Measurements from ENCODE around the gene ARHGAP23. TPM values are rescaled to one million over a fixed set of nuclear protein-coding genes. Genes with fewer than 3 reads are reported as not detected.

ARHGAP23 gene
- total RNA-seq, 3 donors from 2014 or later (not counting 1 experiment from before 2014, with no cell fraction given) = 0.19 to 1.8 (median 1.7) TPM

DNA sequence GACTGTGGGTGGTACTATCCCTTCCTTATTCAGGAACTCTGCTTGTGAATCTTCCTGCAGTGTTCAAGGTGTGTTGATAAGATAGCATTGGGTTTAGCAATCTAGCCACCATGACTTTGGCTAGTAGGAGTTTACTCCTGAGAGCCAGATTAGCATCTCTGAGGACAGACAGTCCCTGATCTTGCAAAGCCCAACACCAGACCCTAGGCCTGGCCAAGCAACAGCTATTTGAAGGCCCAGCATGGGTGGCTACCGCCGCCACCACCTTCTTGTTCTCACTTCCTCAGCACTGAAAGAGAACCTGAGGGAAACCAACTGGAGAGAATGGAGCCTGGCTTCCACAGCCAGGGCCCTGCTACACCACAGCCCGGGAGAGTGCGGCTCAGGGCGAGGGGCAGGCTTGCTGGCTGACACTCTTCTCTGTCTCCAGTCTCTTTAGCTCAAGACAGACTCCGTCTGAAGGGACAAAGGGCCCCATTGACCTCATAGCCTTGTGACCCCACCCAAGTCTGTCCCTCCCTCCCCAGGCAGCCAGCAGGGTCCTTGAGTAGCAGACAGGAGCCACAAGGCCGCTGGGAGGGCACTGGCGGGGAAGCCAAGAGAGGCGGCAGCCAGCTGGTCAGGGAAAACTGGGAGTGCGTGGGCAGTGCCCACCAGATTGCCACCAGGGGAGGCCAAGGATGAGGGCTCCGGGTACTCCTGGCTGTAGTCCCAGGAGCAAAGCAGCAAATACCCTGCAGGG, 10.9 kb upstream of the ARHGAP23 start:
- Histone ChIP-seq H3K4me3 (ENCODE audit: low read length) (no peak overlapping the region), H3K27ac (ENCODE audit: low read length) (no peak overlapping the region), H3K9me3 (ENCODE audit: control insufficient read depth, insufficient read depth, low read length) (no peaks in the 10 kb centered on the region), H3K4me1 (ENCODE audit: control insufficient read depth, insufficient read depth, low read length) (peaks cover 13% of the 10 kb centered on the region), H3K27me3 (ENCODE audit: control insufficient read depth, insufficient read depth, low read length) (peaks cover 19% of the 10 kb centered on the region), H3K36me3 (ENCODE audit: control insufficient read depth, insufficient read depth, low read length) (no peaks in the 10 kb centered on the region)
- no peak for TF ChIP-seq CTCF (IDR thresholded peaks at IDR 0.05)
- 90% methylated on average over 11 of the region's 11 CpGs for WGBS (ENCODE audit: insufficient coverage)
- intact Hi-C loops (cut with micrococcal nuclease) = no loop called here
- no peak for DNase-seq
- H3K27ac Mint-ChIP-seq = no peak overlapping the region
- H3K4me3 Mint-ChIP-seq = no peak overlapping the region
- H3K4me1 Mint-ChIP-seq = peaks cover 5 to 9% of the 10 kb centered on the region in 2 donors
- no peaks in the 10 kb centered on the region for H3K36me3 Mint-ChIP-seq
- no peaks in the 10 kb centered on the region for H3K9me3 Mint-ChIP-seq
- no peak for ATAC-seq
- H3K27me3 Mint-ChIP-seq (ENCODE audit: low read depth in 2 of 2) = peaks cover 10 to 27% of the 10 kb centered on the region in 2 donors

- no peaks in the 10 kb centered on the region for H3K36me3 Mint-ChIP-seq
- ATAC-seq (no peak), DNase-seq (no peak)
- intact Hi-C loops (cut with micrococcal nuclease) = no loop called here
- H3K9me3 ChIP-seq (ENCODE audit: control insufficient read depth, insufficient read depth, low read length) = no peaks in the 10 kb centered on the region
- H3K27me3 Mint-ChIP-seq (ENCODE audit: low read depth in 2 of 2) = peaks cover 17 to 33% of the 10 kb centered on the region in 2 donors
- no peak for TF ChIP-seq CTCF (IDR thresholded peaks at IDR 0.05)
- H3K27me3 ChIP-seq (ENCODE audit: control insufficient read depth, insufficient read depth, low read length) = peaks cover 19% of the 10 kb centered on the region
- H3K4me1 Mint-ChIP-seq = peaks cover 5 to 9% of the 10 kb centered on the region in 2 donors
- H3K36me3 ChIP-seq (ENCODE audit: control insufficient read depth, insufficient read depth, low read length) = no peaks in the 10 kb centered on the region
- H3K27ac ChIP-seq (ENCODE audit: low read length) = no peak overlapping the region
- H3K4me3 Mint-ChIP-seq = no peak overlapping the region
- 89% methylated on average over 7 of the region's 7 CpGs for WGBS (ENCODE audit: insufficient coverage)
- H3K27ac Mint-ChIP-seq = no peak overlapping the region
- H3K4me1 ChIP-seq (ENCODE audit: control insufficient read depth, insufficient read depth, low read length) = peaks cover 13% of the 10 kb centered on the region
- no peaks in the 10 kb centered on the region for H3K9me3 Mint-ChIP-seq
- H3K4me3 ChIP-seq (ENCODE audit: low read length) = no peak overlapping the region
Observed at GRCh38 chr17:38418062-38418692, 10.1 kb upstream of the ARHGAP23 start.

DNA sequence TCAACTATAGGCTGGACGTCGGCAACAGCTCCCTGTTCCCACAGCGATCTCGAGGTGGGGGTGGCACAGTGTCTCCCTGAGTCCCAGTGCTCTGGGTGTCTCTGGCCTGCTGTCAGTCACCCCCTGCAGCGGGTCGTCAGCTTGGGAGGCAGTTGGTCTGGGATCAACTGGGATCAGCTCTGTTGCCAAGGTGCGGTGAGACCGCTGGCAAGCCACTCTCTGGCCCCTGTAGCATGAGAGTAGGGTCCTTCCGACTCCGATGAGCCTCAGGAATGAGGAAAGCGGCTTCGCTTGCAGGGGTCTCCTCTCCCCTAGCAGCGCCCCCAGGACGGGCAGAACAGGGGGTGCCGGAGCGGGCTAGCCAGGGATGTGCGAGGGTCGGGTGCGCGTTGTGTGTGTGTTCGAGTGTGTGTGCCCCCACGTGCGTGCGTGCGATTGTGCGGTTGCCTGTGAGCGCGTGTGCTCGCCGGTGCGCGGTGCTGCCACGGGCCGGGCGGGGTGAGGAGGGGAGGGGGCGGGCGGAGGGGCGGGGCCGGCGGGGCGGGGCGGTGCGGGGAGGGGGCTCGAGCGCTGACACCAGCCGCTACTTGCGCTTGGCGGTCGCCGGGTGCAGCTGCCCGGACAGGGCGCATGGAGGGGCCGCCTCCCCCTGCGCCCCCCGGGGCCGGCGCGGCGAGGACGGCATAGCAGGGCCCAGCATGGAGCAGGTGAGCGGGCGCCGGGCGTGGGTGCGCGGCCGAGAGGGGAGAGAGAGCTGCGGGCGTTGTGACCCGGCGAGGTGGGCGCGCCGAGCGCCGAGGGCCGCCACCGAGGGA, 9.4 kb upstream of the ARHGAP23 start:
- ATAC-seq = no peak
- H3K4me3 ChIP-seq (ENCODE audit: low read length) = no peak overlapping the region
- no peak overlapping the region for H3K27ac ChIP-seq (ENCODE audit: low read length)
- H3K4me3 Mint-ChIP-seq = peak overlapping the region; percentile 60
- peaks cover 5 to 9% of the 10 kb centered on the region in 2 donors for H3K4me1 Mint-ChIP-seq
- no peak for TF ChIP-seq CTCF (IDR thresholded peaks at IDR 0.05)
- intact Hi-C loops (cut with micrococcal nuclease) = no loop called here
- no peaks in the 10 kb centered on the region for H3K36me3 Mint-ChIP-seq
- DNase-seq = peak in 1 of 2 donors; percentile 17
- H3K27me3 ChIP-seq (ENCODE audit: control insufficient read depth, insufficient read depth, low read length) = peaks cover 19% of the 10 kb centered on the region
- no peaks in the 10 kb centered on the region for H3K9me3 ChIP-seq (ENCODE audit: control insufficient read depth, insufficient read depth, low read length)
- H3K27me3 Mint-ChIP-seq (ENCODE audit: low read depth in 2 of 2) = peaks cover 23 to 36% of the 10 kb centered on the region in 2 donors
- H3K36me3 ChIP-seq (ENCODE audit: control insufficient read depth, insufficient read depth, low read length) = no peaks in the 10 kb centered on the region
- H3K4me1 ChIP-seq (ENCODE audit: control insufficient read depth, insufficient read depth, low read length) = peaks cover 13% of the 10 kb centered on the region
- WGBS (ENCODE audit: insufficient coverage) = 8% methylated on average over 53 of the region's 78 CpGs
- no peaks in the 10 kb centered on the region for H3K9me3 Mint-ChIP-seq
- no peak overlapping the region for H3K27ac Mint-ChIP-seq
